Measurements from ENCODE around the gene AFF1.

Gene AFF1

DNA sequence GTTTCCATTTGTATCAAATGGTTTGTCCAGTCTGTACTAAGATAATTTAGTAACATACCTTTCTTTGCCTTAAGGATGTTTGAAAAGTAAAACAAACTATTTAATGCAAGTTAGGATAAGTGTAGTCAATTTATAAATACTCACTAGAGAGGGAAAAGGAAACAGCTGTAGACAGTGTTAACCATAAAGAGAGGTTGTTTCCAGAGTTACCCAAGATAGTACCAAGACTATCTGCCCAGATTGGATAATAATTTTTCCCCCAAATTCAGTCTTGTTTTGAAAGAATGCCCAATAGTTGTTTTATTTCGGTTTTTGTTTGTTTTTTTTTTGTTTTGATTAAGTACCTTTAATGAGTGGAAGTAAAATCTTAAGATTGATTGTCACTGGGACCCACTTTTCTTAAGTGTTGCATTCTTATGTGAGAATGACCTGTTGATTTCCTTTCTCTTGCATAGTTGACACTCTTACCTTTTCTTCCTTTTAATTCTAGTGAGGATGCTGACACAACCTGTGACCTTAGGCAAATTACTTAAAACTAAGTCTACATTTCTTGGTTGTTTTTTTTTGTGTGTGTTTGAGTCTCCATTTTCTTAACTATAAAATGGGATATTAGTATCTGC, 12.8 kb downstream of the AFF1 start:
- peak; percentile 16 for FAIRE-seq
- TF ChIP-seq PAX5 (IDR thresholded peaks at IDR 0.05; ENCODE audit: insufficient read depth, low read length, severe bottlenecking) = no peak
- no peak for TF ChIP-seq SPI1 (IDR thresholded peaks at IDR 0.05; ENCODE audit: low read depth, low read length)
- no peak for TF ChIP-seq POU2F2 (IDR thresholded peaks at IDR 0.05; ENCODE audit: low read depth, low read length)

DNA sequence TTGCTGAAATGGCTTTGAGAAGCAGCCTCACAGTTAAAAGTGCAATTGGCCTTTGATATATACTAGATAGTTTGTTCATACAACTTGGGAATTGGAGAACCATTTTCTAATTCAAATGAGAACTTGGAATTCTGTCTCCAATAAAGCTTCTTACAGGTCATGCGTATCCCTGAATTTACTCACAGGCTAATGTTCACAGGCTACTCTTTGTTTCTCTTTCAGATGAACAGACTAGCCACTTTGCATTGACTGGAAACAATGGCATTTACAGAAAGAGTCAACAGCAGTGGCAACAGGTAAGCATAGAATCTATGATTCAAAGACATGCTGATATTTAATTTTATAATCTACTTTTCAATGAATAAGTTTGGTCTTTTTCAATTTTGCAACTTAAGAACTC, 13.5 kb downstream of the AFF1 start:
- FAIRE-seq (peak; percentile 33), DNase-seq (ENCODE audit: insufficient read length, low spot score) (no peak)
- no peak for TF ChIP-seq TAF1 (IDR thresholded peaks at IDR 0.05; ENCODE audit: low read depth, low read length)
- TF ChIP-seq POU2F2 (IDR thresholded peaks at IDR 0.05; ENCODE audit: low read depth, low read length) = no peak
- TF ChIP-seq POLR2AphosphoS5 (IDR thresholded peaks at IDR 0.05; ENCODE audit: low read depth, low read length) = no peak
- TF ChIP-seq PAX5 (IDR thresholded peaks at IDR 0.05; ENCODE audit: insufficient read depth, low read length, severe bottlenecking) = no peak
- no peak for TF ChIP-seq POLR2A (IDR thresholded peaks at IDR 0.05; ENCODE audit: low read depth, low read length)
- TF ChIP-seq SPI1 (IDR thresholded peaks at IDR 0.05; ENCODE audit: low read depth, low read length) = no peak

More for the DNA sequence above, 12.8 kb downstream of the AFF1 start:
- DNase-seq (ENCODE audit: insufficient read length, low spot score) = no peak

DNA sequence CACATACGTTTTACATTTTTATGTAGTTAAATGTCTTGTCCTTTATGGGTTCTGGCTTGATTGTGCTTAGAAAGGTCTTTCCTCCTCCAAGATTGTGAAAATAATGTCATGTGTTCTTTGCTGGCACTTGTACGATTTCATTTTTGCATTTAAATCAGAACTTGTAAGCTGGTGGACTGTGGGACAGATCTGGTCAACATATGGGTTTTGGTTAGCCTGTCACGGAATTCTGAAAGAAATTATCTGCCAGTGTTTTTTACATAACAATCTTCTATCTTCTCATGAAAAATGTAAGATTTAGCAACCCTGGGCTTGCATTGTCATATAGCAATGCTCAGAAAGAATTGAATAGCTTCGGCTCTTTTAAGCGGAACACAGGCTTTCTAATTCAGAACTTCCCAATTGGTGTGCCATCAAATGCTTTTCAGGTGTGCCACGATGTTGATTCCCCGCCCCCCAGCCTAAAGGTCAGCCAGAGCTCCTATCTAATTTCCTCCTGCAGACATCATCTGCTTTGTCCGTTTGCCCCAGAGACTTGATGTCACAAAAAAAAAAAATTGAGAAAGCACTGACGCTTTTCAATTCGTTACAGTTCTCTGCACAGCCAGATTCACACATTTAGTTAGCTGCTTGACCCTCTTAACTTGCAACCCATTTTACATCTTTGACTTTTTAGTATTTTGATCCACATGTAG, 16.2 kb downstream of the AFF1 start:
- no peak for DNase-seq (ENCODE audit: insufficient read length, low spot score)
- TF ChIP-seq POLR2AphosphoS5 (IDR thresholded peaks at IDR 0.05; ENCODE audit: low read depth, low read length) (no peak), POU2F2 (IDR thresholded peaks at IDR 0.05; ENCODE audit: low read depth, low read length) (no peak), TAF1 (IDR thresholded peaks at IDR 0.05; ENCODE audit: low read depth, low read length) (no peak), SPI1 (IDR thresholded peaks at IDR 0.05; ENCODE audit: low read depth, low read length) (no peak), PAX5 (IDR thresholded peaks at IDR 0.05; ENCODE audit: insufficient read depth, low read length, severe bottlenecking) (no peak), POLR2A (IDR thresholded peaks at IDR 0.05; ENCODE audit: low read depth, low read length) (no peak)
- no peak for FAIRE-seq

DNA sequence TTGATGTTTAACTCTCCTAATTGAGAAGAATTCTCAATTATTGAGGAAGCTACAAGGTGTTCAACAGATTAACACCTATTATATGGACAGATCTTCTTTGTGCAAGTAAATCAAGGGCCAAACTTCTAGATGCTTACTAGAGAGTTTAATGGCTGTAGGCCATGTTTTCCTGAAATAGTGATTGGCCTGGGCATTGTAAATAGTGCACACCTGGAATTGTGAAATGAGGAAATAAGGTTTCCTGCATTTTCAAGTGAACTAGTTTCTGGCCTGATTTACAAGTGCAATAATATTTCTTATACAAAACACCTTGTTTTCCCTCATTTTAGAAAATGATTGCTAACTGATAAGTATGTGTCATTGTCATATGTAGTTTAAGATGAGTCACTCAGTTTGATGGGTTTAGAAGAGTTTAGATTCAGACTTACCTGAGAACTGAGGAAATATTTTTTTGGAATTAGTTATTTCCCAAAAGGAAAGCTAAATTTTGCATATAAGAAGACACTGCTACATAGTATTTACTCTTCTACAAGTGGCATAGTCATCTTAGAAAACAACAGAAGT, 21.2 kb downstream of the AFF1 start:
- FAIRE-seq (no peak), DNase-seq (ENCODE audit: insufficient read length, low spot score) (no peak)
- TF ChIP-seq SPI1 (IDR thresholded peaks at IDR 0.05; ENCODE audit: low read depth, low read length) (no peak), POLR2AphosphoS5 (IDR thresholded peaks at IDR 0.05; ENCODE audit: low read depth, low read length) (no peak), POU2F2 (IDR thresholded peaks at IDR 0.05; ENCODE audit: low read depth, low read length) (no peak), POLR2A (IDR thresholded peaks at IDR 0.05; ENCODE audit: low read depth, low read length) (no peak), PAX5 (IDR thresholded peaks at IDR 0.05; ENCODE audit: insufficient read depth, low read length, severe bottlenecking) (no peak), TAF1 (IDR thresholded peaks at IDR 0.05; ENCODE audit: low read depth, low read length) (no peak)

DNA sequence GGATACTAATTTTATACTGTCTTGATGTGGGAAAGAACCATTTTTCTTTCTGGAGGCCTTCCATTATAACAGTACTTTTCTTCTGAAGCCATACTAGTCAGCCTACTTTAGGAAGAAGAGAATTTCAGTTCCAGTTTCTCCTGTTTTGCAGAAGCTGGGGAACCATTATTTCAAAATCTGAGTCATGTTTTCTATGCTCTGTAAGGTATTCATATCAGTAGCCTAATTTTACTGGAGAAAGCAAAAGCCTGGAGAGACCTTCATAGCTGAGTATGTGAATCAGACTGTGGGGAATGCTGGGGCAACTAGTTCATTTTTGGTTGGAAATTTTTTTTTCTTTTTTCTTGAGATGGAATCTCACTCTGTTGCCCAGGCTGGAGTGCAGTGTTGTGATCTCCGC, 22.4 kb downstream of the AFF1 start:
- FAIRE-seq (peak; percentile 48), DNase-seq (ENCODE audit: insufficient read length, low spot score) (no peak)
- TF ChIP-seq SPI1 (IDR thresholded peaks at IDR 0.05; ENCODE audit: low read depth, low read length) = peak; percentile 77
- TF ChIP-seq POLR2A (IDR thresholded peaks at IDR 0.05; ENCODE audit: low read depth, low read length) = no peak
- no peak for TF ChIP-seq PAX5 (IDR thresholded peaks at IDR 0.05; ENCODE audit: insufficient read depth, low read length, severe bottlenecking)
- no peak for TF ChIP-seq TAF1 (IDR thresholded peaks at IDR 0.05; ENCODE audit: low read depth, low read length)

DNA sequence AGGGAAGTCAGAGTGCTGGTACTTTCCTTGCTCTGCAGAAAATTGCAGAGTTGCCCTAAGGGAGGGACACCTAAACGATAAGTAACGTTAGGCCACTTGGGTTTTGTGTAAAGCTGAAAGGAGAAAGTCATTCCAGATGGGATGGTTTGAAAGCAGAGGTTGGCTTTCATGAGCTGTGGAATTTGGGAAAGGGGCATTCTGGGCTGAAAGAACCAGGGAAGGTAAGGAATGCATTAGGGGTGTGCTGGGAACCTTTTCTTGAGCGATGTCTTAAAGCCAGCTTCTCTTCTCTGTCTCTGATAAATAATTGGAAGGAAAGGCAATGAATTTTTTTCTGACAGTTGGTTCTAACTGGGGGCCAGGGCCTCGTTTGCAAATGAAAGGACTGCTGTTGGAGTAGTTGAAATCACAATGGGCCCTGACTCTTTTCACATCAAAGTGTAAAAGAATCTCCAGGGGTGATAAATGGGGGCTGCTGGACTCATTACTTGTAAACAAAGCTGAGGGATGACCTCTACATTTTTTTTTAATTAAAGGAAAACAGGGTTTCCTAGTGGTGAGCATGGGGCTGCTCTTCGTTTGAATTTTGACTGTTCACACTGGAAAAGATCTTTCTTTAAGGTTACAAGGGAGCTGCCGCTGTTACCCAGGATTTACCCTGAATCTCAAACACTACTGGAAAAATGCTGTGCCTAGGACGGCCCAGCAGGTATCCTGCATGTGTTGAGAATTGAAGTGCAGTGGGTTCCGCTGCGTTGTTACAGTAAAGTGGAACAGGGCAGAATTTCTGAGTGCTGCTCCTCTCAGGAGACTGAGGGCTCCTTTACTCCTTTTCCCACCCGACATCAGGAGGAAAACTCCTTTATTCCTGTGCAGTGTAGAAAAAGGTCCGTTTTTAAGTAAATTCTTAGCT, 25.0 kb downstream of the AFF1 start:
- FAIRE-seq = peak; percentile 41
- no peak for TF ChIP-seq SPI1 (IDR thresholded peaks at IDR 0.05; ENCODE audit: low read depth, low read length)
- no peak for TF ChIP-seq POLR2AphosphoS5 (IDR thresholded peaks at IDR 0.05; ENCODE audit: low read depth, low read length)
- no peak for TF ChIP-seq POLR2A (IDR thresholded peaks at IDR 0.05; ENCODE audit: low read depth, low read length)
- TF ChIP-seq POU2F2 (IDR thresholded peaks at IDR 0.05; ENCODE audit: low read depth, low read length) = no peak
- TF ChIP-seq PAX5 (IDR thresholded peaks at IDR 0.05; ENCODE audit: insufficient read depth, low read length, severe bottlenecking) = no peak
- no peak for TF ChIP-seq TAF1 (IDR thresholded peaks at IDR 0.05; ENCODE audit: low read depth, low read length)
- DNase-seq (ENCODE audit: insufficient read length, low spot score) = no peak

DNA sequence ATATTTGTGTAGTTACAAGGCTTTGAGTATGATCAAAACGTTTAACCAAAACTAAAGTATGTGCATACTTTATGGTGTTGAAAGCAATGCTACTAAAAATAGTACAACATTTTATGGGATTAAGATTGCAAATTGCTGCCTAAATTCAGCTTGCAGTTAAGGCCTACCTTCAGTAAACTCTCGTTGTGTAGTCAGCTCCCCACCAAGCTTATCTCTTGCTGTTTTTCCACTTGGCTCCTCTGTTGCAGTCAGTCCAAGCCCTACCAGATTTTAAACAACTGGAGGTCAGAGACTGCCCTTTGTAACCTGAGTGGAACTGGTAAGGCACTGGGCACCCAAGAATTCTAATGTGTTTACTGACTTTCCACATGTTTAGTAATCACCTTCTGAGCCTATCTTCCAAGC, 25.7 kb downstream of the AFF1 start:
- no peak for TF ChIP-seq POLR2AphosphoS5 (IDR thresholded peaks at IDR 0.05; ENCODE audit: low read depth, low read length)
- TF ChIP-seq SPI1 (IDR thresholded peaks at IDR 0.05; ENCODE audit: low read depth, low read length) = no peak
- TF ChIP-seq PAX5 (IDR thresholded peaks at IDR 0.05; ENCODE audit: insufficient read depth, low read length, severe bottlenecking) = no peak
- TF ChIP-seq POU2F2 (IDR thresholded peaks at IDR 0.05; ENCODE audit: low read depth, low read length) = no peak
- no peak for TF ChIP-seq POLR2A (IDR thresholded peaks at IDR 0.05; ENCODE audit: low read depth, low read length)
- TF ChIP-seq TAF1 (IDR thresholded peaks at IDR 0.05; ENCODE audit: low read depth, low read length) = no peak

DNA sequence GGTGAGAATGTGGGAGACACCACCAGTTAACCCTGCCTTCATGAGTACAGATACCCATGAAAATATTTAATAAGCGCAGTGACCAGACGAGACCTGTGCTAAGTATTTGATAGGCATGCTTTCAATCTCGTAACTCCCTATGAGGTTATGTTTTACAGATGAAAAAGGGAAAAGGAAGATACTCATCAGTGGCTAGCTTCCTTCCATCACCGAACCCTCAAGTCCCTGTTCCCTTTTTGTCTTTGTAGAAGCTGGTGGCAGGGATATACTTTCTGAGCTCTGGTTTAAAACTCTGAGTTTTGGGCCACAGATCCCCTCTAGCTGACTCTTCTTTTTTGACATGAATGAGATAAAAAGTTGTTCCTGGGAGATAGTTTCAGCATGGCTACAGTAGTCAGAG, 26.3 kb downstream of the AFF1 start:
- TF ChIP-seq SPI1 (IDR thresholded peaks at IDR 0.05; ENCODE audit: low read depth, low read length) (peak; percentile 86), POLR2A (IDR thresholded peaks at IDR 0.05; ENCODE audit: low read depth, low read length) (no peak)
- DNase-seq (ENCODE audit: insufficient read length, low spot score) (no peak), FAIRE-seq (peak; percentile 80)

More for the DNA sequence above, 25.7 kb downstream of the AFF1 start:
- DNase-seq (ENCODE audit: insufficient read length, low spot score) (no peak), FAIRE-seq (no peak)

DNA sequence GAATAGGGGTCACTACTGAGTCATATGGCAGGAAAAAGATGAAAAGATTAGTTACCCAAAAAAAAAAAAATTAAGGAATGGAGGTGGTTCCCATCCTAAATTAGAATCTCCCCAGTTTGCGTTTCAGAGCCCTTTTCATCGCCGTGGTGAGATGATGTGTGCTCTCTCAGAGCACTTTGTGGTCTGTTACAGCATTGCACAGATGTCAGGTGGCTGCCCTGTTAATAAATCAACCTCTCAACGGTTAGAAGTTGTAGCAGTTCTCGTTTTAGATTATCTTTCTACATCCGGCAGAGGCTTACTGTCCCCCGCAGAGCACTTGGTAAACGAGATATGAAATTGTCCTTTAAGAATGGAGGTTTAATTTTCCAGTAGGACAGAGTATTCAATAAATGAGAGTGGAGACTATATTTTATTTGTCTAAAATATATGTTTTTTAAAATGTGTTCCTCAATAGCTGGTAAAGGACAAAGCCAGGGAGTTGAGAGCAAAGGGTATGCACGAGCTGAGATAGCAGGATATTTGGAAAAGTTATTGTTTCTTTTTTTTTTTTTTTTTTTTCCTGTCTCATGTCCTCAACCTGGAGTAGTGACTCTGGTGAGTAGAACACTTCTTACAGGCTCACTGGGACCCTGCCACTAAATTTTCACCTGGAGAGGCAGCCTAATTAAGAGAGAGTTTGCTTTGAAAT, 26.9 kb downstream of the AFF1 start:
- no peak for DNase-seq (ENCODE audit: insufficient read length, low spot score)
- FAIRE-seq = peak; percentile 95
- TF ChIP-seq PAX5 (IDR thresholded peaks at IDR 0.05; ENCODE audit: insufficient read depth, low read length, severe bottlenecking) (no peak), SPI1 (IDR thresholded peaks at IDR 0.05; ENCODE audit: low read depth, low read length) (peak; percentile 86), TAF1 (IDR thresholded peaks at IDR 0.05; ENCODE audit: low read depth, low read length) (no peak), POLR2A (IDR thresholded peaks at IDR 0.05; ENCODE audit: low read depth, low read length) (peak; percentile 44; the same call in 1 of the 2 replicates), POU2F2 (IDR thresholded peaks at IDR 0.05; ENCODE audit: low read depth, low read length) (peak; percentile 59), POLR2AphosphoS5 (IDR thresholded peaks at IDR 0.05; ENCODE audit: low read depth, low read length) (peak; percentile 48; the same call in 1 of the 2 replicates)
